Gastroesophageal sphincter (tissue), 4 donors: Measurements from ENCODE around the gene XYLT2. TPM values are rescaled to one million over a fixed set of nuclear protein-coding genes. Genes with fewer than 3 reads are reported as not detected.

Source experiments
- ATAC-seq: fragments of 150-250 bp; one replicate; pipeline ENCODE4 v1.9.1; 2016; ENCODE audit warnings: mild to moderate bottlenecking, moderate library complexity
- H3K27ac ChIP-seq, 4 donors: fragments of 200-600 bp; sonication (generic) in 3 of 4; 1 replicate in 3 of 4; 2 replicates in 1 of 4; pipeline ENCODE4 v1.5.1; 2016 to 2019
- H3K27me3 ChIP-seq: fragments of 200-600 bp; sonication (generic); one replicate; pipeline ENCODE4 v1.5.1; 2019
- H3K36me3 ChIP-seq, 2 donors: fragments of 200-600 bp; sonication (generic); one replicate each; pipeline ENCODE4 v1.5.1; 2019; ENCODE audit warnings: control low read depth in 1 of 2
- H3K4me1 ChIP-seq, 3 donors: fragments of 200-600 bp; sonication (generic); 1 replicate in 2 of 3; 2 replicates in 1 of 3; pipeline ENCODE4 v1.5.1; 2016 to 2019; ENCODE audit warnings: control low read depth in 2 of 3
- H3K4me3 ChIP-seq, 2 donors: fragments of 200-600 bp; sonication (generic); one replicate each; pipeline ENCODE4 v1.5.1; 2019; ENCODE audit warnings: mild to moderate bottlenecking in 1 of 2, moderate library complexity in 1 of 2
- H3K9me3 ChIP-seq, 3 donors: fragments of 200-600 bp; sonication (generic); one replicate each; pipeline ENCODE4 v1.5.1; 2017 to 2019; ENCODE audit warnings: control low read depth in 2 of 3
- EP300 ChIP-seq: sonication (generic); formaldehyde crosslinking; IDR thresholded peaks from one replicate; pipeline ENCODE4 v1.6.1; 2017; ENCODE audit warnings: antibody characterized with exemption, mild to moderate bottlenecking
- POLR2A ChIP-seq, 2 donors: fragments of 450-650 bp; IDR thresholded peaks; one replicate each; pipeline ENCODE4 v1.6.1; 2017; ENCODE audit warnings: antibody characterized with exemption in 2 of 2, mild to moderate bottlenecking in 2 of 2, moderate library complexity in 1 of 2
- POLR2AphosphoS5 ChIP-seq: sonication (generic); formaldehyde crosslinking; IDR thresholded peaks from one replicate; pipeline ENCODE4 v1.6.1; 2017; ENCODE audit warnings: antibody characterized with exemption
- WGBS, 2 donors: methylation state at CpG; one replicate each; pipeline ENCODE4 v1.1.5; 2018; ENCODE audit warnings: low coverage in 1 of 2; 5-methylcytosine and 5-hydroxymethylcytosine counted together
- total RNA-seq, 4 donors: library from RNA; depleted of rRNA; stranded (reverse); fragments of >200 nt; gene quantifications; one replicate each; pipeline ENCODE4 v1.1.0, GENCODE V29; 2016
- TF ChIP-seq, protein P1 (sequence below), 4 experiments: fragments of 200-600 bp in 2 of 4; fragments of 450-650 bp in 2 of 4; sonication (generic) in 1 of 4; IDR thresholded peaks; one replicate each; pipeline ENCODE4 v1.5.1; 2017 to 2019; ENCODE audit warnings: antibody characterized with exemption in 4 of 4, mild to moderate bottlenecking in 2 of 4, moderate library complexity in 2 of 4

The XYLT2 gene
- total RNA-seq, 4 donors from 2014 or later = 19.4 to 30.7 (median 23.4) TPM

DNA sequence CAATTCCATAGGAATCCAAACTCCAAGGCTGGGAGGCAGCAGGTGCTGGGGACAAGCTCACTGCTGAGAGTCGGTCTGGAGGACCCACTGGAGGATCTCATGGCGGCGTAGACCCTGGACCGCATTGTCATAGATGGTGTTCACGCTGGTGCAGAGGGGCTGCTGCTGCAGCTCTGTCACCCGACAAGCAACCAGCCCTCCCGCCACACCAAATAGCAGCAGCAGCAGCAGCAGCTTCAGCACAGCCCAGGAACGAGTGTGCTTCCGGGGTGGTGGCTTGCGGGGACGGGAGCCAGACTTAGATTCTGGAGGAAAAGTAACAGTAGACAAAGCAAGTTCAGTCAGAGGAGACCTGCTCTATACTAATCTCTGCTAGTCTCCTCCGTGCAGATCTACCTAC lies 37.0 kb downstream of the XYLT2 start:
- Histone ChIP-seq H3K36me3 (peaks cover 0 to 75% of the 10 kb centered on the region in 2 donors), H3K27me3 (no peaks in the 10 kb centered on the region), H3K27ac (no peak overlapping the region), H3K4me1 (no peaks in the 10 kb centered on the region), H3K9me3 (no peaks in the 10 kb centered on the region), H3K4me3 (no peak overlapping the region)
- ATAC-seq = no peak
- TF ChIP-seq EP300 = no peak
- no peak for TF ChIP-seq POLR2A (IDR thresholded peaks at IDR 0.05)
- no peak for TF ChIP-seq POLR2AphosphoS5
- TF ChIP-seq, protein P1, sequence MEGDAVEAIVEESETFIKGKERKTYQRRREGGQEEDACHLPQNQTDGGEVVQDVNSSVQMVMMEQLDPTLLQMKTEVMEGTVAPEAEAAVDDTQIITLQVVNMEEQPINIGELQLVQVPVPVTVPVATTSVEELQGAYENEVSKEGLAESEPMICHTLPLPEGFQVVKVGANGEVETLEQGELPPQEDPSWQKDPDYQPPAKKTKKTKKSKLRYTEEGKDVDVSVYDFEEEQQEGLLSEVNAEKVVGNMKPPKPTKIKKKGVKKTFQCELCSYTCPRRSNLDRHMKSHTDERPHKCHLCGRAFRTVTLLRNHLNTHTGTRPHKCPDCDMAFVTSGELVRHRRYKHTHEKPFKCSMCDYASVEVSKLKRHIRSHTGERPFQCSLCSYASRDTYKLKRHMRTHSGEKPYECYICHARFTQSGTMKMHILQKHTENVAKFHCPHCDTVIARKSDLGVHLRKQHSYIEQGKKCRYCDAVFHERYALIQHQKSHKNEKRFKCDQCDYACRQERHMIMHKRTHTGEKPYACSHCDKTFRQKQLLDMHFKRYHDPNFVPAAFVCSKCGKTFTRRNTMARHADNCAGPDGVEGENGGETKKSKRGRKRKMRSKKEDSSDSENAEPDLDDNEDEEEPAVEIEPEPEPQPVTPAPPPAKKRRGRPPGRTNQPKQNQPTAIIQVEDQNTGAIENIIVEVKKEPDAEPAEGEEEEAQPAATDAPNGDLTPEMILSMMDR (IDR thresholded peaks at IDR 0.05) = no peak
- 100% methylated on average over 1 of the region's 12 CpGs; no CpG with 5 or more reads in 1 of the 2 donors for WGBS, 2 donors

DNA sequence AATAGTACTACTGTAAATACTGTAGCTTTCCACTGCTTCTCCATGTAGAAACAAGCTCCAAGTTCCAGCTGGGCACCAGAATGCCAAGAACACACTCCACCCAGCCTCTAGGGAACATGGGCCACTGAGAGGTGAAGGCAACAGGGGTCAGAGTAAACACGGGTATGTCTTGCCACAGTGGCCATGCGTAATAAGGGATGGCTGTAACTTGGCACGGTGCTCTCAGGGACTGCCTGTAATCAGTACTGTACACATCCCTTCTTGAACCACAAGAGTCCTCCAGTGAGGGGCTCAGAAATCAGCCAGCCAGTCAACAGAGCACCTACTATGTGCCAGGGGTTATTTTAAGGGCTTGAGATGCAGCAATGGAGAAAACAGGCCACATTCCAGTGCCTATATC lies 40.6 kb downstream of the XYLT2 start:
- H3K27ac ChIP-seq = no peak overlapping the region
- ATAC-seq = no peak
- H3K4me1 ChIP-seq = no peaks in the 10 kb centered on the region
- no peak overlapping the region for H3K4me3 ChIP-seq
- H3K27me3 ChIP-seq = no peaks in the 10 kb centered on the region
- peaks cover 0 to 100% of the 10 kb centered on the region in 2 donors for H3K36me3 ChIP-seq
- no peak for TF ChIP-seq POLR2AphosphoS5
- no peak for TF ChIP-seq EP300
- TF ChIP-seq, protein P1 (IDR thresholded peaks at IDR 0.05) = no peak
- TF ChIP-seq POLR2A (IDR thresholded peaks at IDR 0.05) = no peak
- H3K9me3 ChIP-seq = no peaks in the 10 kb centered on the region
- 50 to 80% methylated on average over 1 to 3 of the region's 3 CpGs for WGBS, 2 donors

DNA sequence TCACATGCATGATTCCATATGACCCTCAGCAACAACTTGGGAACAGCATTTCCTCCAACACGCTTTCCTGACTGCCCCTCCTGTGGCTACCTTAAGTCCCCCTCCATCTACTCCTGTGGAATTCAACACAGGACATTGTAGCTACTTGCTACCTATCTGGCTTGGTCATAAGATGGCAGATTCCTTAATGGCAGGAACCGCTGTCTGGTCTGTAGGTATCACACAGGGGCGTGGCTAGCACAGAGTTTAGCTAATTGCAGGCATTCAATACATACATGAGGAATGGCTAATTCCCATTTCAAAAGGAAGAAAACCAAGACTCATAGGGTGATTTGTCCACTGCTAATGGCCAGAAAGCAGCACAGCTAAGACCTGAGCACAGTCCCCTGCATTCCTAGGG lies 42.8 kb downstream of the XYLT2 start:
- no peak for TF ChIP-seq EP300
- TF ChIP-seq POLR2A (IDR thresholded peaks at IDR 0.05) = no peak
- TF ChIP-seq, protein P1 (IDR thresholded peaks at IDR 0.05) = no peak
- TF ChIP-seq POLR2AphosphoS5 = no peak
- Histone ChIP-seq H3K27ac (no peak overlapping the region), H3K4me1 (no peaks in the 10 kb centered on the region), H3K4me3 (no peak overlapping the region), H3K9me3 (no peaks in the 10 kb centered on the region), H3K36me3 (peaks cover 0 to 100% of the 10 kb centered on the region in 2 donors), H3K27me3 (no peaks in the 10 kb centered on the region)
- no peak for ATAC-seq
- WGBS, 2 donors = 84 to 100% methylated on average over 1 to 2 of the region's 3 CpGs

DNA sequence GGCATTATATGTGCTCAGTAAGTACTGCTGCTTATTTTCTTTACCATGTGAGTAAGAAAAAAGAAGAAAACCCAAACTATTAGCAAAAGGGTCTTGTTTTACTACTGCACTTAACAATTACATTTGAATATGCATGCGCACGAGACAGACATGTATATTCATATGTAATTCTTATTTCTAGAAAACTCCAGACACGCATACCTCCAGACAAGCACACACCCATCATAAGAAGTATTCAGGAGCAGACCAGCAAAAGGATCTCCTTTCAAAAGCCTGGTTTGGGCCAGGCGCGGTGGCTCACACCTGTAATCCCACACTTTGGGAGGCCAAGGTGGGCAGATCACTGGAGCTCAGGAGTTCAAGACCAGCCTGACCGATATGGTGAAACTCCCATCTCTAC lies 43.6 kb downstream of the XYLT2 start:
- peaks cover 0 to 100% of the 10 kb centered on the region in 2 donors for H3K36me3 ChIP-seq
- ATAC-seq = no peak
- TF ChIP-seq POLR2AphosphoS5 (no peak), EP300 (no peak), POLR2A (IDR thresholded peaks at IDR 0.05) (no peak)
- TF ChIP-seq, protein P1 (IDR thresholded peaks at IDR 0.05) = no peak
- H3K9me3 ChIP-seq = no peaks in the 10 kb centered on the region
- no peak overlapping the region for H3K4me3 ChIP-seq
- WGBS, 2 donors = 87 to 96% methylated on average over 3 to 4 of the region's 6 CpGs
- no peak overlapping the region for H3K27ac ChIP-seq
- H3K4me1 ChIP-seq = peaks cover 0 to 5% (median 0%) of the 10 kb centered on the region in 3 donors
- no peaks in the 10 kb centered on the region for H3K27me3 ChIP-seq

DNA sequence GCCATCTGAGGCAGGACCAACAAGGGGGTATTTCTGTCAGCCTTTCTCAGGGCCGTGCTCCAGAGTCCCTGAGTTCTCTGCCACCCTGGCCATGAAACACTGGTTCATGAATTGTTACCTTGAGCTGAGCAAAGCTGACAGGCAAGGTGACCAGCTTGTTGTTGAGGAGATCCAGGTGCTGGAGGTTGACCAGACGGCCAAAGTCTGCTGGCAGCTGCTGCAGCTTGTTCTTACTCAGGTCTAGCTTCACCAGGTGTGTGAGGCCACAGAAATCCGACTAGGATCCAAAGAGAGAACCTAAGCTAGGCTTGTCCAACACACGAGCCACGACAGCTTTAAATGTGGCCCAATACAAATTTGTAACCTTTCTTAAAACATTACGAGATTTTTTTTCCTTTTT lies 46.7 kb downstream of the XYLT2 start:
- H3K27ac ChIP-seq = no peak overlapping the region
- no peak overlapping the region for H3K4me3 ChIP-seq
- no peaks in the 10 kb centered on the region for H3K9me3 ChIP-seq
- no peaks in the 10 kb centered on the region for H3K27me3 ChIP-seq
- 81 to 85% methylated on average over 4 to 6 of the region's 6 CpGs for WGBS, 2 donors
- TF ChIP-seq, protein P1 (IDR thresholded peaks at IDR 0.05) = no peak
- TF ChIP-seq EP300 (no peak), POLR2AphosphoS5 (no peak), POLR2A (IDR thresholded peaks at IDR 0.05) (no peak)
- H3K36me3 ChIP-seq = peaks cover 0 to 78% of the 10 kb centered on the region in 2 donors
- ATAC-seq = no peak
- peaks cover 0 to 31% (median 17%) of the 10 kb centered on the region in 3 donors for H3K4me1 ChIP-seq
